ENCODE data around the gene HCRTR1. TPM values are rescaled to one million over a fixed set of nuclear protein-coding genes. Genes with fewer than 3 reads are reported as not detected.

Gene HCRTR1
- total RNA-seq, 2 experiments from 2014 or later = not detected

GRCh38 chr1:31666263-31666963 is 48.9 kb downstream of the HCRTR1 start:
- DNase-seq = no peak
- Mint-ChIP-seq H3K4me1 (peaks cover 7% of the 10 kb centered on the region), H3K4me3 (no peak overlapping the region), H3K27me3 (peaks cover 27% of the 10 kb centered on the region), H3K27ac (no peak overlapping the region), H3K9me3 (no peaks in the 10 kb centered on the region), H3K36me3 (ENCODE audit: low read depth) (no peaks in the 10 kb centered on the region)
- CTCF ChIA-PET = interaction anchor here (1.6 to 5.0 kb wide), 3 partner anchors 79 to 123 kb away, joined by 5 to 45 read pairs (median 17); no protein-coding TSS in a partner anchor
- POLR2A ChIA-PET = no interaction called here

GRCh38 chr1:31667065-31667785 is 49.7 kb downstream of the HCRTR1 start:
- Mint-ChIP-seq H3K4me3 (no peak overlapping the region), H3K36me3 (ENCODE audit: low read depth) (no peaks in the 10 kb centered on the region), H3K9me3 (no peaks in the 10 kb centered on the region), H3K27me3 (peaks cover 29% of the 10 kb centered on the region), H3K4me1 (peaks cover 7% of the 10 kb centered on the region), H3K27ac (no peak overlapping the region)
- DNase-seq = no peak
- POLR2A ChIA-PET = no interaction called here
- CTCF ChIA-PET = interaction anchor here (1.6 to 5.0 kb wide), 2 partner anchors 79 to 122 kb away, joined by 5 to 45 read pairs; no protein-coding TSS in a partner anchor

GRCh38 chr1:31668303-31668883 is 50.9 kb downstream of the HCRTR1 start:
- Mint-ChIP-seq H3K4me1 (peaks cover 7% of the 10 kb centered on the region), H3K27me3 (peaks cover 26% of the 10 kb centered on the region)

GRCh38 chr1:31669433-31669785 is 51.9 kb downstream of the HCRTR1 start:
- H3K27ac Mint-ChIP-seq = no peak overlapping the region
- H3K9me3 Mint-ChIP-seq = no peaks in the 10 kb centered on the region
- no peak for DNase-seq
- peaks cover 26% of the 10 kb centered on the region for H3K27me3 Mint-ChIP-seq
- H3K4me3 Mint-ChIP-seq = no peak overlapping the region
- ChIA-PET POLR2A (no interaction called here), CTCF (interaction anchor here (1.1 to 1.7 kb wide), 4 partner anchors 8 to 392 kb away, joined by 3 to 12 read pairs (median 5); no protein-coding TSS in a partner anchor)
- H3K4me1 Mint-ChIP-seq = peaks cover 7% of the 10 kb centered on the region
- H3K36me3 Mint-ChIP-seq (ENCODE audit: low read depth) = no peaks in the 10 kb centered on the region

More at GRCh38 chr1:31668303-31668883, 50.9 kb downstream of the HCRTR1 start:
- H3K9me3 Mint-ChIP-seq = no peaks in the 10 kb centered on the region
- no peaks in the 10 kb centered on the region for H3K36me3 Mint-ChIP-seq (ENCODE audit: low read depth)
- POLR2A ChIA-PET = no interaction called here
- no peak for DNase-seq
- no peak overlapping the region for H3K27ac Mint-ChIP-seq
- CTCF ChIA-PET = no interaction called here
- no peak overlapping the region for H3K4me3 Mint-ChIP-seq

GRCh38 chr1:31669786-31670592 is 52.5 kb downstream of the HCRTR1 start:
- peak overlapping the region; percentile 6 for H3K4me3 Mint-ChIP-seq
- H3K27ac Mint-ChIP-seq = no peak overlapping the region
- no peaks in the 10 kb centered on the region for H3K36me3 Mint-ChIP-seq (ENCODE audit: low read depth)
- peaks cover 26% of the 10 kb centered on the region for H3K27me3 Mint-ChIP-seq
- ChIA-PET POLR2A (interaction anchor here (1.0 kb wide), 1 partner anchor 35 kb away, joined by 3 read pairs; no protein-coding TSS in a partner anchor), CTCF (interaction anchor here (1.1 to 1.7 kb wide), 4 partner anchors 9 to 392 kb away, joined by 3 to 12 read pairs (median 5); no protein-coding TSS in a partner anchor)
- H3K4me1 Mint-ChIP-seq = peaks cover 7% of the 10 kb centered on the region
- DNase-seq = no peak
- no peaks in the 10 kb centered on the region for H3K9me3 Mint-ChIP-seq

- H3K27ac Mint-ChIP-seq = no peak overlapping the region
- H3K9me3 Mint-ChIP-seq = no peaks in the 10 kb centered on the region
- no peaks in the 10 kb centered on the region for H3K36me3 Mint-ChIP-seq (ENCODE audit: low read depth)
- H3K4me1 Mint-ChIP-seq = peaks cover 7% of the 10 kb centered on the region
- ChIA-PET CTCF (interaction anchor here (1.1 to 1.7 kb wide), 3 partner anchors 9 to 119 kb away, joined by 4 to 12 read pairs (median 6); no protein-coding TSS in a partner anchor), POLR2A (interaction anchor here (1.0 kb wide), 1 partner anchor 34 kb away, joined by 3 read pairs; no protein-coding TSS in a partner anchor)
- H3K27me3 Mint-ChIP-seq = peaks cover 26% of the 10 kb centered on the region
- H3K4me3 Mint-ChIP-seq = no peak overlapping the region
- no peak for DNase-seq
Measured at GRCh38 chr1:31670593-31670964, 53.1 kb downstream of the HCRTR1 start.

- no peaks in the 10 kb centered on the region for H3K36me3 Mint-ChIP-seq (ENCODE audit: low read depth)
- no peak overlapping the region for H3K27ac Mint-ChIP-seq
- no peak overlapping the region for H3K4me3 Mint-ChIP-seq
- peaks cover 26% of the 10 kb centered on the region for H3K27me3 Mint-ChIP-seq
- POLR2A ChIA-PET = no interaction called here
- no peak for DNase-seq
- CTCF ChIA-PET = no interaction called here
- H3K9me3 Mint-ChIP-seq = no peaks in the 10 kb centered on the region
- peaks cover 7% of the 10 kb centered on the region for H3K4me1 Mint-ChIP-seq
Measured at GRCh38 chr1:31671147-31671546, 53.7 kb downstream of the HCRTR1 start.

- H3K36me3 Mint-ChIP-seq (ENCODE audit: low read depth) = no peaks in the 10 kb centered on the region
- peaks cover 7% of the 10 kb centered on the region for H3K4me1 Mint-ChIP-seq
- H3K4me3 Mint-ChIP-seq = no peak overlapping the region
- POLR2A ChIA-PET = no interaction called here
- CTCF ChIA-PET = interaction anchor here (0.8 kb wide), 1 partner anchor 117 kb away, joined by 3 read pairs; no protein-coding TSS in a partner anchor
- H3K9me3 Mint-ChIP-seq = no peaks in the 10 kb centered on the region
- no peak for DNase-seq
- no peak overlapping the region for H3K27ac Mint-ChIP-seq
- H3K27me3 Mint-ChIP-seq = peaks cover 26% of the 10 kb centered on the region
Measured at GRCh38 chr1:31671561-31672201, 54.2 kb downstream of the HCRTR1 start.

GRCh38 chr1:31672986-31673385 is 55.5 kb downstream of the HCRTR1 start:
- Mint-ChIP-seq H3K36me3 (ENCODE audit: low read depth) (no peaks in the 10 kb centered on the region), H3K4me1 (peaks cover 7% of the 10 kb centered on the region), H3K4me3 (no peak overlapping the region), H3K27me3 (peaks cover 31% of the 10 kb centered on the region), H3K9me3 (no peaks in the 10 kb centered on the region), H3K27ac (no peak overlapping the region)
- no peak for DNase-seq
- ChIA-PET POLR2A (no interaction called here), CTCF (no interaction called here)

GRCh38 chr1:31673433-31673832 is 55.9 kb downstream of the HCRTR1 start:
- ChIA-PET CTCF (no interaction called here), POLR2A (no interaction called here)
- DNase-seq = no peak
- no peaks in the 10 kb centered on the region for H3K9me3 Mint-ChIP-seq
- no peaks in the 10 kb centered on the region for H3K36me3 Mint-ChIP-seq (ENCODE audit: low read depth)
- peaks cover 31% of the 10 kb centered on the region for H3K27me3 Mint-ChIP-seq
- peaks cover 7% of the 10 kb centered on the region for H3K4me1 Mint-ChIP-seq
- H3K4me3 Mint-ChIP-seq = no peak overlapping the region
- H3K27ac Mint-ChIP-seq = no peak overlapping the region

GRCh38 chr1:31674626-31675025 is 57.1 kb downstream of the HCRTR1 start:
- Mint-ChIP-seq H3K36me3 (ENCODE audit: low read depth) (no peaks in the 10 kb centered on the region), H3K27me3 (peaks cover 21% of the 10 kb centered on the region), H3K4me1 (peaks cover 6% of the 10 kb centered on the region), H3K27ac (no peak overlapping the region), H3K9me3 (no peaks in the 10 kb centered on the region), H3K4me3 (no peak overlapping the region)
- no peak for DNase-seq
- ChIA-PET CTCF (interaction anchor here (0.7 to 1.2 kb wide), 2 partner anchors 9 to 114 kb away, joined by 3 to 5 read pairs; no protein-coding TSS in a partner anchor), POLR2A (no interaction called here)

- Mint-ChIP-seq H3K36me3 (ENCODE audit: low read depth) (no peaks in the 10 kb centered on the region), H3K9me3 (no peaks in the 10 kb centered on the region), H3K27ac (no peak overlapping the region), H3K4me1 (peaks cover 2% of the 10 kb centered on the region), H3K27me3 (peaks cover 17% of the 10 kb centered on the region), H3K4me3 (no peak overlapping the region)
- DNase-seq = no peak
- POLR2A ChIA-PET = no interaction called here
- CTCF ChIA-PET = interaction anchor here (1.2 kb wide), 1 partner anchor 114 kb away, joined by 3 read pairs; no protein-coding TSS in a partner anchor
Measured at GRCh38 chr1:31675161-31675560, 57.7 kb downstream of the HCRTR1 start.

Measured in activated CD4-positive, alpha-beta memory T cell treated with anti-CD3 and anti-CD28 coated beads, Interleukin-2, amount 10 ng/mL, durations not matched to agents 7 days and 5 days (primary cell).